ENCODE data around the gene OSBPL8. TPM values are rescaled to one million over a fixed set of nuclear protein-coding genes. Genes with fewer than 3 reads are reported as not detected.
"Not testable (repeated sequence)": the region's sequence is repeated elsewhere in the genome, so short reads cannot be mapped to it uniquely, and the experiment has no call there.

The OSBPL8 gene
- total RNA-seq, 1 experiment from 2014 or later, result 21.2 TPM

- no peak for DNase-seq (ENCODE audit: low spot score)
Measured at GRCh38 chr12:76422154-76422542, 137.4 kb downstream of the OSBPL8 start.

- no peak for DNase-seq (ENCODE audit: low spot score)
Measured at GRCh38 chr12:76421046-76421445, 138.5 kb downstream of the OSBPL8 start.

- no peak for DNase-seq (ENCODE audit: low spot score)
Measured at GRCh38 chr12:76420222-76420621, 139.3 kb downstream of the OSBPL8 start.

- DNase-seq (ENCODE audit: low spot score), result no peak
Measured at GRCh38 chr12:76417116-76417515, 142.5 kb downstream of the OSBPL8 start.

- DNase-seq (ENCODE audit: low spot score), result no peak
Measured at GRCh38 chr12:76413121-76413520, 146.4 kb downstream of the OSBPL8 start.

GRCh38 chr12:76410781-76411180, 148.8 kb downstream of the OSBPL8 start:
- no peak for DNase-seq (ENCODE audit: low spot score)

GRCh38 chr12:76410371-76410770, 149.2 kb downstream of the OSBPL8 start:
- no peak for DNase-seq (ENCODE audit: low spot score)

- DNase-seq (ENCODE audit: low spot score), result no peak
Measured at GRCh38 chr12:76409074-76409473, 150.5 kb downstream of the OSBPL8 start.

GRCh38 chr12:76407710-76408109, 151.9 kb downstream of the OSBPL8 start:
- DNase-seq (ENCODE audit: low spot score), result no peak

GRCh38 chr12:76402259-76402658, 157.3 kb downstream of the OSBPL8 start:
- DNase-seq (ENCODE audit: low spot score), result no peak

GRCh38 chr12:76400136-76400535, 159.4 kb downstream of the OSBPL8 start:
- no peak for DNase-seq (ENCODE audit: low spot score)

- DNase-seq (ENCODE audit: low spot score), result no peak
Measured at GRCh38 chr12:76399040-76399439, 160.5 kb downstream of the OSBPL8 start.

- no peak for DNase-seq (ENCODE audit: low spot score)
Measured at GRCh38 chr12:76398106-76398505, 161.5 kb downstream of the OSBPL8 start.

- DNase-seq (ENCODE audit: low spot score), result no peak
Measured at GRCh38 chr12:76391461-76391860, 168.1 kb downstream of the OSBPL8 start.

GRCh38 chr12:76387614-76388013, 172.0 kb downstream of the OSBPL8 start:
- DNase-seq (ENCODE audit: low spot score), result no peak

- DNase-seq (ENCODE audit: low spot score), result no peak
Measured at GRCh38 chr12:76384560-76384959, 175.0 kb downstream of the OSBPL8 start.

- DNase-seq (ENCODE audit: low spot score), result no peak
Measured at GRCh38 chr12:76383988-76384387, 175.6 kb downstream of the OSBPL8 start.

- DNase-seq (ENCODE audit: low spot score), result no peak
Measured at GRCh38 chr12:76379261-76379660, 180.3 kb downstream of the OSBPL8 start.

GRCh38 chr12:76376876-76377275, 182.7 kb downstream of the OSBPL8 start:
- not testable (repeated sequence) for DNase-seq (ENCODE audit: low spot score)

- no peak for DNase-seq (ENCODE audit: low spot score)
Measured at GRCh38 chr12:76375939-76376338, 183.6 kb downstream of the OSBPL8 start.

- no peak for DNase-seq (ENCODE audit: low spot score)
Measured at GRCh38 chr12:76375470-76375869, 184.1 kb downstream of the OSBPL8 start.

- no peak for DNase-seq (ENCODE audit: low spot score)
Measured at GRCh38 chr12:76374386-76375020, 185.1 kb downstream of the OSBPL8 start.

- no peak for DNase-seq (ENCODE audit: low spot score)
Measured at GRCh38 chr12:76368230-76368629, 191.3 kb downstream of the OSBPL8 start.

- no peak for DNase-seq (ENCODE audit: low spot score)
Measured at GRCh38 chr12:76366163-76366562, 193.4 kb downstream of the OSBPL8 start.

Measured in H4 (cell line).